Fibroblast of skin of right biceps (primary cell): Measurements from ENCODE around the gene PDIA3.
A peak's percentile ranks its signal among the peaks of the same experiment; 100 is the strongest.
"Not testable (repeated sequence)": the region's sequence is repeated elsewhere in the genome, so short reads cannot be mapped to it uniquely, and the experiment has no call there.

ENCODE experiments used
- DNase-seq: peaks from one replicate; pipeline ENCODE4 v3.0.0-alpha.2; 2013

Gene PDIA3

GRCh38 chr15:43746245-43746902, at the start of gene PDIA3:
Gene PDIA3, plus strand, starts transcription at chr15:43746438. Its CDS starts 102 bp downstream, at chr15:43746540.
- DNase-seq: peak; percentile 92

GRCh38 chr15:43702174-43702573, 44.1 kb upstream of the PDIA3 start:
- DNase-seq: no peak

DNA sequence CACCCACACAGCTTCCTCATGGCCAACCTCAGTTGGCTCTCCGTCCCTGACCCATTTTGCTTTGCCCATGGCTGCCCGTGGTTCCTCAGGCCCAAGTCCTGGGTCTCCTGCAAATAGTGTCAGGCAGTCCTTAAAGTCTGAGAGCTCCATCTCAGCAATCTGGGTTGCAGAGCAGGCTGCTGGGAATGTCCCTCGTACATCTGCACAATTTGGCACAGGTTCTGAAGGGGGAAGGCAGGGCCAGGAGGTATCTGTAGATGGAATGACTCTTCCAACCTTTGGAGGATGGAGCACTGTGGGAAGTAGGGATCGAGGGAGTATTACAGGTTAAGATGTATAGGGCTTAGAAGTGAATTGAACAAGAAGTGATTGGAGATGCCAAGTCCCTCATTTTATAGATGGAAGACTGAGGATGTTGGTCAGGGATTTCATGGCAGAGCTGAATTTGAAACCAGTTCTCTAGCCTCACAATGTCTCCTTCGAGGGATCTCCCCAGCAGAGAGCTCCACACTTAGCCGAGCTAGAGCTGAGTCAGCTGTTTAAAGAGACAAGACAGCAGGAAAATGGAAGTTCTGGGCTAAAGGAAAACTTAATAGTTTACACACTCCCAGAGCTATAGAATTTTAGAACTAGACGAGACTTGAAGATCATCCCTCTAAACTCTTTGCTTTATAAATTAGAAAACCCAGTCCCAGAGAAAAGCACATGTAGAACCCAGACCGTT, 43.4 kb upstream of the PDIA3 start:
- DNase-seq: no peak

GRCh38 chr15:43710431-43711131, 35.7 kb upstream of the PDIA3 start:
- DNase-seq: not testable (repeated sequence)

GRCh38 chr15:43723151-43723550, 23.1 kb upstream of the PDIA3 start:
- no peak for DNase-seq

GRCh38 chr15:43726306-43726705, 19.9 kb upstream of the PDIA3 start:
- not testable (repeated sequence) for DNase-seq

DNA sequence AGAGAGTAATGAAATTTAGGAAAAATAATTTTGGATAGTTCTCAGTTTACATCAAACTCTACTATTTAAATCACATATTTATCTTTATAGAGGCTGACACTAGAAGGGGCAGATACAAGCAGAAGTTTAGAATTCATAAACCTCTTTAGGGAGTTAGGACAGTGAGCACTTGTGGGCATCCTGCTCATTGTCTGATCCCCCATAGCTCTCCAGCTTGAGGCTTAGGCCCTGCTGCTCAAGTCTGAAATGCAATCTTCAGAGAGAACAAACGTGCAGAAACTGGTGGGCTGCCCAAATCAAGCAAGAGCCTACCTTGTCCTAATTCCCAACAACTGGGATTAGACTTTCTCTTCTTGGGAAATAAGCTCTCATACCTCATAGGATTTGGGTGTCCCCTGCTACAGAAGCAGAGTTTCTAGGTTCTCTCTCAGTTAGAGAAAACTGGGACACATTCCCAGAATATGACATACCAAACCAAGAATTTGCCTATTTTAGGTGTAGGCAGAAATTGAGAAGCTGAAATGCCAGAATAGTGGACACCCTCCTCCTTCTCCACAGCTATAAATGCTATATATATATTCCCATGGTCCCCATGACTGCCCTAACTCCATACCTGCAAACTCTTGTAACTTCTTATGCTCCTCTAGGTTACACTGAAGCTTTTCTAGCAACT, 18.0 kb upstream of the PDIA3 start:
- peak; percentile 63 for DNase-seq

GRCh38 chr15:43735416-43735815, 10.8 kb upstream of the PDIA3 start:
- no peak for DNase-seq

GRCh38 chr15:43746903-43747309, 668 bp downstream of the PDIA3 start:
- peak; percentile 66 for DNase-seq

GRCh38 chr15:43748376-43748775, 2.1 kb downstream of the PDIA3 start:
- peak; percentile 43 for DNase-seq

DNA sequence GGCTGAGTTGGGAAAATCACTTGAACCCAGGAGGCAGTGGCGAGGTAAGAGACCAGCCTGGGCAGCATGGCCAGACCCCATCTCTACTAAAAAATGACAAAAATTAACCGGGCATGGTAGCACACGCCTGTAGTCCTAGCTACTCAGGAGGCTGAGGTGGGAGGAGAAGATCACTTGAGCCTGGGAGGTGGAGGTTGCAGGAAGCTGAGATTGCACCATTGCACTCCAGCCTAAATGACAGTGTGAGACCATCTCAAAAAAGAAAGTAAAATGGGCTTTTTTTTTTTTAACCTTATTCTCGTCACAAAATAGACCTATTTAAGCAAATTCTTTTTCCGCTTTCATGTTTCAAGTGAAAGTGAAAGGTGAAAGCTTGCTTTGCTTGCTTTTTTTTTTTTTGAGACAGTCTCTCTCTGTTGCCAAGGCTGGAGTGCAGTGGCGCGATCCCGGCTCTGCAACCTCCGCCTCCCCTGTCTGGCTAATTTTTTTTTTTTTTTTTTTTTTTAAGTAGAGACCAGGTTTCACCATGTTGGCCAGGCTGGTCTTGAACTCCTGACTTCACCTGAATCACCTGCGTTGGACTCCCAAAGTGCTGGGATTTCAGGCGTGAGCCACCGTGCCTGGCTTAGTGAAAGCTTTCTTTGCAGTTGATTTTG, 3.6 kb downstream of the PDIA3 start:
- DNase-seq: no peak

DNA sequence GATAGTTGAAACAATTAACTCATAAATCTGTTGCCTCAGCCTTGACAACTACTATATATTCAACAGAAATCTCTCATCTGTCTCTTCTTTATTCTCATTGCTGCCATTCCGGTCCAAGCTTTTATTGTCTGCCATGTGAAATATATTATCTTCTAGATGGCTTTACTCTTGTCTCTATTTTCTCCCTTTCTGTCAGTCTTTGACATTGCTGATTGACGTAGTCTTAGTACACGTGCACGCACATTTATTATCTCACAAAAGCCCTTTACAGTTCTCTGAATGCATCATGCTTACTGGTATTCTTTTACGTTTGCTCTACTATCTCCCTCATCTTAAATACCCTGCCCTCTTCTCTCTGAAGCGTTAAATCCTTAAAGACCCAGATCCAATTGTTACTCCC, 5.6 kb downstream of the PDIA3 start:
- DNase-seq: no peak

GRCh38 chr15:43762824-43763223, 16.6 kb downstream of the PDIA3 start:
- peak; percentile 82 for DNase-seq

DNA sequence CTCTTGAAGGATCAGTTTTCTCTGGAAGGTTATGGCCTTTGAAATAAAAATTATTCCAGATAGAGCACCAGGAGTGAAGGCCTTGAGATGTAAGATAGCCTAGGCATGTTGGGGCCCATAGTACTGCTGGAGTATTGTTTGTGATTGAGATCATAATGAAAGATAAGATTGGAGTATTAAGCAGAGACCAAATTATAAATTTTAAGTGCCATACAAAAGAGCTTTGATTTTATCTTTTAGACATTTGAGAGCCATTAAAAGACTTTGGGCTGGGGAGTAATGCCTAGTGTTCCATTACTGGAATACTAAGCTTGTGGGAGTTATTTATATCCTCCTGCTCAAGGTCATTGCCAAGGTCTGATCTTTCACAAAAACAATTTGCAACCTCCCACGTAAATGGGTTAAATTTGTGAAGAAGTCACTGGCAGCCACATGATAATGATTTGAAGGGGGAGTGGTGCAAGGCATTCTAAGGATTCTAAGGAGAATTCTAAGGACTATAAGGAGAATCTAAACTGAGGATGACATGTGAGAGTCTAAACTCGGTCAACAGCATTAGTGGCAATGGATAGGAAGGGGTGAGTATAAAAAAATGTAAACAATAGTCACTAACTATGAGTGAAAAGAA, 17.7 kb downstream of the PDIA3 start:
- DNase-seq: peak; percentile 20

DNA sequence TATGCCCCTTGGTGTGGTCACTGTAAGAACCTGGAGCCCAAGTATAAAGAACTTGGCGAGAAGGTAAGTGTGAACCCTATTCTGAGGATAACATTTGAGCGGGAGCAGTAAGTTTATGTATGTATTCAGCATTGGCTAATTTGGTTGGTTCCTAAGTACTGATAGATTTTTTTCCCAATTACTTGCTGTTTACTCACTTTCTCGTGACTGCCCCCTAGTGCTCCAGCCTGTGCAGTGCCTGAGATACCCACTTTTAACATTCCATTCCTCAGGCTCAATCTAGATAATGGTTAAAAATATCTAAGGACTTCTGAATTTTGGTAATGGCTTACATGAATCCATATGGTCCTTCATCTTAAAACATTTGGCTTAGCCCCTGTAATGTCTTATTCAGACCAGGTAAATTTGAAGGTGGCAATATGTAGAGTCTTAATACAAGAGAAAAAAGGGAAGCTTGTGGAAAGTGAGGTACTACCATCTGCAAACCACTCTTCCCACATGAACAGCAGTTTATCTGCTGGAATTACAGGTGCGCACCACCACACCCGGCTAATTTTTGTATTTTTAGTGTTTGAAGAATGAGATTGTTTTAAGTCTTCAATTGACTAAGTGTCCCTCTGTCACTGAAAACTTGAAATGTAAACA, 23.5 kb downstream of the PDIA3 start:
- DNase-seq: peak; percentile 63

DNA sequence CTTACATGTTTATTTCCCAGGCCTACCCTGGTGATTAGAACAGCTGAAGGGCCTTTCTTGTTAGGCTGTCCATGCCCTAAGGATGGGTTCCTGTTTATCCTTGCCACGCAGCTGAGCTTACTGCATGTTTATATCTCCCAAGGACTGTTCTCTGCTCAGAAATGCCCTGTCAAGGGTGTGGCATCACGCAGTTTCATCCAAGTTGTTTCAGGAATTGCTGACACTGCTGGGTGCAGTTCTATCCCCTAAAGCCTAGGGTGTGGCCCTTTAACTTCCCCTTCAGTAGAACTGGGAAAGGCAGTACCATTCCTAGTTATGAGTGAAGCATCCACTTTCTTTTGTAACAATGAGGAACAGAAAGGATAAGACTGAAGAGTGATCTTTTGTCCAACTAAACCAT, 25.6 kb downstream of the PDIA3 start:
- no peak for DNase-seq

DNA sequence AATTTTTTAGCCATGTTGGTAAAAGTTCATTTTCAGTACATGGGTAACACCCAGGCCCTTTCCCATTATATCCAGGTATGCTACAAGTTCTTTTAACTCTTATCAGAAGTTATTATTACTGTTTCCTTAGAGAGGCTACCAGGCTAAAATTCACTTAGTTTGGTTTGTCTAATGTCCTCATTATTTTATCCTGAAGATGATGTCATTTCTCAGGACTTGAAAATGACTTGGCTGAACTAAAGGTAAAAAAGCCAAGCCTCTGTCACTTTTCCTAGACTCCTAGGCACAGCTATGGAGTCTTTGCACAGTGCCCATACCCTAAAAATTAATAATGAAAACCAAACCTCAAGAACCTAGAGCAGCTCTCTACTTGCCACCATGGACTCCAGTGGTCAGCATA, 26.4 kb downstream of the PDIA3 start:
- no peak for DNase-seq

DNA sequence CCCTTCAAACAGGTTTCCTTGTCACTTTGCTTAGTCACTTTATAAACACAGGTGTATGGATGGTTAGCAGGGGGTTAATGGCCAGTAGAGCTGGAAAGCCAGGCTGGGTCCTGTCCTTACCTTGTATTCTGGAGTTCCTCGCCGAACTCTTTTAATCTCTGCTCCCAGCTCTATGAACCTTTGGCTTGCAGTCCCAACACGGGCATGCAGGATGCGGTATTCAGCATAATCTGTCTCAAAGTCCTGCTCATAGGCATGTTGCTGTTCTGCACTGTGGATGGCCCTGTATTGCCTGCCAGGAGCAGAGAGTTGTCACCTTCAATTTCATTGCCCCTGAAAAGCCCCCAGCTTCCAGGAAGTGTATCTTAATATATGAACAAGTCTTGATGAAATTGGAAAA, 27.8 kb downstream of the PDIA3 start:
- DNase-seq: no peak

- peak; percentile 66 for DNase-seq
Measured at GRCh38 chr15:43775411-43775965, 29.2 kb downstream of the PDIA3 start.

- no peak for DNase-seq
Measured at GRCh38 chr15:43776101-43776717, 30.0 kb downstream of the PDIA3 start.

GRCh38 chr15:43776718-43777266, 30.6 kb downstream of the PDIA3 start, which contains the start of gene ELL3:
Gene ELL3, minus strand, starts transcription at chr15:43776966. Its CDS starts 65 bp downstream, at chr15:43776901.
- peak; percentile 61 for DNase-seq
